NB4 (cell line): Measurements from ENCODE around the gene BLNK.

Source experiments
- DNase-seq: peaks from one replicate; pipeline ENCODE4 v3.0.0; 2010; ENCODE audit warnings: low read depth
- H3K4me3 ChIP-seq: one replicate; pipeline ENCODE4 v1.5.1; 2011; ENCODE audit warnings: mild to moderate bottlenecking, low read depth, low read length, moderate library complexity
- CTCF ChIP-seq: IDR thresholded peaks from one replicate; pipeline ENCODE4 v1.5.1; 2012; ENCODE audit warnings: low read depth, low read length
- MAX ChIP-seq: IDR thresholded peaks from 2 replicates; pipeline ENCODE4 v1.6.1; 2011; ENCODE audit warnings: low read depth, low read length
- MYC ChIP-seq: IDR thresholded peaks from 2 replicates; pipeline ENCODE4 v1.6.1; 2011; ENCODE audit warnings: low read depth, low read length
- POLR2A ChIP-seq: IDR thresholded peaks from 2 replicates; pipeline ENCODE4 v1.6.1; 2011; ENCODE audit warnings: mild to moderate bottlenecking; ENCODE audit not compliant: insufficient read length; ENCODE audit errors: extremely low read depth

BLNK gene

GRCh38 chr10:96250349-96250748, 21.0 kb downstream of the BLNK start:
- H3K4me3 ChIP-seq = no peak overlapping the region
- TF ChIP-seq CTCF (no peak), POLR2A (no peak), MYC (no peak), MAX (no peak)
- DNase-seq = no peak

- no peak for TF ChIP-seq CTCF
- TF ChIP-seq MYC = no peak
- no peak for TF ChIP-seq POLR2A
- TF ChIP-seq MAX = no peak
- H3K4me3 ChIP-seq = no peak overlapping the region
- no peak for DNase-seq
Observed at GRCh38 chr10:96249264-96249663, 22.1 kb downstream of the BLNK start.

DNA sequence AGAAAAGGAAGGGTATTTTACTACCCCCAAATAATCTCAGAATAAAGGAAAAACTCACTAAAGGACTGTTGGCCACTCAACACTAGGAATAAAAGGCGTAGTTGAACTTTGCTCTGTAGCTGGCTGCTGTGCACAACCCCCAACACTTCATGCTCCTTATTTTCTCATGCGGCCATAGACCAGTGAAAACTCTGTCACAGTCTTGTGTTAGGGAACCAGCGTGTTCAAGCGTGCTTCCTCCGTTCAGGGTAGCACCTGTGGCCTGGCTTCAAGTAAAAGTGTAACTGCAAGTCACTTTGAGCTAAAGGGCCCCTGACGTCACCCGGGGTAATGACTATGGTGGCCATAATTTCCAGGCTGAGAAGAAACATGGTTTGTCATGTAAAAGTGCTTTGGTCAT, 27.0 kb downstream of the BLNK start:
- H3K4me3 ChIP-seq = no peak overlapping the region
- no peak for DNase-seq
- no peak for TF ChIP-seq MAX
- TF ChIP-seq POLR2A = no peak
- no peak for TF ChIP-seq MYC
- TF ChIP-seq CTCF = no peak

- no peak for DNase-seq
- H3K4me3 ChIP-seq = no peak overlapping the region
- no peak for TF ChIP-seq MYC
- no peak for TF ChIP-seq POLR2A
- no peak for TF ChIP-seq MAX
- TF ChIP-seq CTCF = no peak
Observed at GRCh38 chr10:96243296-96243695, 28.1 kb downstream of the BLNK start.

GRCh38 chr10:96242822-96243221, 28.5 kb downstream of the BLNK start:
- no peak for DNase-seq
- no peak overlapping the region for H3K4me3 ChIP-seq
- TF ChIP-seq MYC (no peak), CTCF (no peak), POLR2A (no peak), MAX (no peak)
